Stimulated activated CD4-positive, alpha-beta T cell treated with anti-CD3 and anti-CD28 coated beads, Interleukin-15, amount 100 ng/mL, for 24 hours (primary cell): ENCODE results near the gene PAPOLB.

Source experiments
- DNase-seq: peaks from one replicate; pipeline ENCODE4 v3.0.0-alpha.2; 2020

Gene PAPOLB

DNA sequence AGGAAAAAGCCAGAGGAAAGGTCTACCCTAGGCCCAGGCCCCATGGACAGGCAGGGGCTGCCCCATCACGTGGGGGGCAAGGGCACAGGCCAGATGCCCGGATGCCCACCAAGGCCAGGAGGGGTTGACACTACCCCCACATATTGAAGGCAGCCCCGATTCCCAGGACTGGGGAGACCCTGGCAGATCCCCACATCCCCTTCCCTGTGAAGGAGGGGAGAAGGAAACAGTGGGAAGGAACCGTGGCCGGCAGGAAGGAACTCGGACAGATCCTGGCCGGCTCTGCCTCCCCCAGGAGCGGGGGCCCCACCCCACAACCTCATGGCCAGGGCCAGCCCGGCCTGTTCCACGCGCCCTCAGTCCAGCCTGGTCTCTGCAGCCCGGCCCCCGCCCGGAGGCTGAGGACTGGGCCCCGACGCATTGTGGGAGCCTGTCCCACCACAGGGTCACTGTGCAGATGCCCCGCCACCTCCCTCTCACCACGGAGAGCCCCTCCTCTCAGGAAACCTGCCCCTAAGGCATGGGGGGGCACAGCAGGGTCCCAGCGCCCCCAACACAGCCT, 41.3 kb downstream of the PAPOLB start:
- DNase-seq: no peak

DNA sequence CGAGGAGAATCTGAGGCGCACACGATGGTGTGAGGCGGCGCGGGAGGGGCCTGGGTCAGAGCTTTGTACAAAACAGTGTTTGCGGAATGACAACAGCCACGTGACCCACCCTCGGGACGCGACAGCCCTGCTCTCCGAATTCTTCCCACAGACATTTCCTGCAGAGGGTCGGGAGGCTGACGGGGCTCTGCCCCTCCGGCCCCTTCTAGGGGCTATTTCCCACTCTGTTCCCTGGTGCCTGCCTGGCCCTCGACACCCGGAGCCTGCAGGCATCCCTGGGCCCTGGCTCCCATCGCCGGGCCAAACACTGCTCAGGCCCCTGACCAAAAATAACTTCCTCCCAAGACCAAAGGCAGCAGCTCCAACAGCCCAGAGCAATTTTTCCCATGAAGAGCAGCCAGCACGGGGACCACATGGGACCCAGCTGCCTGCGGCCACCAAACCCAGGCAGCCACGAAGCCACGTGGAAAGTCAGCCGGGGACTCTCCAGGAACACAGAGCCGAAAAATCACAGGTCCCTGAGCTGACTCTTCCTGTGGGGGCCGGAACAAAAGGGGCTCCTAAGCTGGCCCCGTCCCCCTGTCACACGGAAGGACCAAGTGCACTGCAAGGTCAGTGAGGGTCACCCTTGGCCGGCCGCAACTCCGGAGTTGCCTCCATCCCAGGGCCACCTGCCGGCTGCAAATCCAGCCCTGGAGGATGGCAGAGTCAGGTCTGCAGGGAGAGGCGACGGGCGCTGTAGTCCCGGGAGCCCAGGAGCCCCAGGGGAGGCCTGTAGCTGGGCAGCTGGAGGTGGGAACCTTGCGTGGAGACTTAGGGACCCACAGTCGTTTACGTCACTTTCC, 42.0 kb downstream of the PAPOLB start:
- no peak for DNase-seq

DNA sequence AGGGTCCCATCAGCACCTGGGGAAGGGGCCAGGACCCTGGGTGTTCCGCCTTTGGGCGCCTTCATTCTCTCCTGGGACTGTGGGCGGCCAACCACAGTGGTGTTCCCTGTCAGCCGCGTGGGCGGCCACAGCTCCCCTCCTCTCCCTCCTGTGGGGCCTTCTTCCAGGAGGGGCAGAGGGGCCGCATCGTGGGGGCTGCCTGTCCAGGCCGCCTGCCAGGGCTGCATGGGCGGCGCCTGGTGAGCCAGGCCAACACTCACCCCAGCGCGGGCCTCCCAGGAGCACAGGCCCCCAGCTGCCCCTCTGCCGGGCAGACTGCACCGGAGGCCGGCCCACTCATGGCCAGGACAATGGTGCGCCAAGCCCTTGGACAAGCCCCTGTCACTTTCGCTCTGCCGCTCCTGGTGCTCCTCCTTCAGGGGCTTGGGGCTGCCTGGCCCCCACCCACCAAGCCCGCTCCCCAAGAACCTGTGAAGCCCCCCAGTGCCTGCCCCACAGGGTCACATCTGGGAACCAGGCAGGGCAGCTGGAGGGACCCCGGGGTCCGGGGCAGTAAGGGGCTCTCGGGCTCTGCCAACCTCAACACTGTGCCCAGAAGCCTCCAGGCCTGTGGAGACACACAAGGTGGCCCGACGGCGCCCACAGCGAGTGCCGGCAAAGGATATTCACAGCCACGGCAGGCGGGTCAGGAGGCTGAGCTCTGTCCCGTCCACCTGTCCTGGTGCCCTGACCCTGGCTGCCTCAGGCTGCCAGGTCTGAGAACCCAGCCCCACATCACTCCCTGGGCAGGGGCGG, 43.6 kb downstream of the PAPOLB start:
- DNase-seq: no peak

- DNase-seq: no peak
These were observed 44.5 kb downstream of the PAPOLB start for GRCh38 chr7:4817178-4817901.

- DNase-seq: no peak
These were observed 45.3 kb downstream of the PAPOLB start for GRCh38 chr7:4816419-4817080.

DNA sequence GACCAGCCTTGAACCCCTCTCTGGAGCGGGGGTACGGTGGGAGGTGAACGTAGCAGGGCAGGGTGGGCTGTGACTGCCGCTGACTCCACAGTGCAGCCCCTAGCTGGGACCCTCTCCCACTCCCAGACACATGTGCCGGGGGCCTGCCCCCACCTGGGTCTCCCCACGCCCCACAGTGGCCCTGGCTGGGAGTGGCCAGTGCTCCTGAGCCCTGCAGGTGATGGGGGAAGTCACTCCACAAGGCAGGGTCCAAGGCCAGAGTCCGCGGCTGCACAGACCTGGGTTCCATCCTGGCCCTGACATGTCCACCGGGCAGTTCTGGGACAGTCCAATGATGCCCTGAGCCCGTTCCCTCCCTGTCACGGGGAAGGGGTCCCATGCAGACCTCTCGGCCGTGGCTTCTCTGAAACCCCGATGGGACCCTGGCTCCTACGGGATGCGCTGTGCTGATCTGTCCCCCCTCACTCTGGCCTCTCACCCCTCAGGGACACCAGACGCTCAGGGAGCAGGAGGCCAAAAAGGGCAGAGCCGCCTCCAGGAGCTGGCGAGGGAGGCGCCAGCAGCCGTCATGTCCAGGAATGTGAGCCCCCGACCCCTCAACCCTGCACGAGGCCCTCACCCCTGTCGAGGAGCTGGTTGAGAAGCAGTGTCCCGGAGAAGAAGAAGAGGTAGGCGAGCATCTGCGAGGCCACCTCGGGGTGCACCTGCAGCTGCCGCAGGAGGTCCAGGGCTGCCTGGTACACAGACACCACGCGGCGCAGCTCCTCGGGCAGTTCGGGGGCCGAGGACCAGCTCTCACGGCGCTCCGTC, 46.0 kb downstream of the PAPOLB start:
- no peak for DNase-seq

DNA sequence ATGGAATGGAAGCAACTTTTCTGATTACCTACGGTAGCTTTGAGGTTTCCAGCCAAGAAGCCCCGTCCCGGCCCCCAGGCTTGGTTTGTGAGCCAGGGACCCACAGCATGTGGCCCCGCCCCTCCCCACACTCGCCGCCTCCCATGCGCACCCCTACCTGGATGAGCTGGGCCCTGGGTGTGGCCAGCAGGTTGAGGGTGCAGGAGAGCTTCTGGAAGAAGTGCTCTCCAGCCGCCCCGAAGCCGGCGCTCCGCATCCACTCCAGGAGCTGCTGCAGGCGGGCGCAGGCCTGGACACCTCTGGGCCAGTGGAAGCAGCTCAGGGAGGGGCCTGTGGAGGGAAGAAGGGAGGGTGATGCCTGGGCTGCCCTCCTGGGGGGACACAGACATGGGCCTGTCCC, 46.7 kb downstream of the PAPOLB start:
- DNase-seq: no peak

GRCh38 chr7:4814433-4814832, 47.4 kb downstream of the PAPOLB start:
- no peak for DNase-seq

DNA sequence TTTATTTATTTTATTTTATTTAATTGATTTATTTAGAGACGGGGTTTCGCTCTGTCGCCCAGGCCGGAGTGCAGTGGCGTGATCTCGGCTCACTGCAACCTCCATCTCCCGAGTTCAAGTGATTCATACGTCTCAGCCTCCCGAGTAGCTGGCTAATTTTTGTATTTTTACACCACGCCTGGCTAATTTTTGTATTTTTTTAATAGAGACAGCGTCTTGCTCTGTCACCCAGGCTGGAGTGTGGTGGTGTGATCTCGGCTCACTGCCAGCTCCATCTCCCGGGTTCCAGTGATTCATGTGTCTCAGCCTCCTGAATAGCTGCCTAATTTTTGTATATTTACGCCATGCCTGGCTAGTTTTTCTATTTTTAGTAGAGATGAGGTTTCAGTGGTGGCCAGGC, 52.2 kb downstream of the PAPOLB start:
- no peak for DNase-seq

DNA sequence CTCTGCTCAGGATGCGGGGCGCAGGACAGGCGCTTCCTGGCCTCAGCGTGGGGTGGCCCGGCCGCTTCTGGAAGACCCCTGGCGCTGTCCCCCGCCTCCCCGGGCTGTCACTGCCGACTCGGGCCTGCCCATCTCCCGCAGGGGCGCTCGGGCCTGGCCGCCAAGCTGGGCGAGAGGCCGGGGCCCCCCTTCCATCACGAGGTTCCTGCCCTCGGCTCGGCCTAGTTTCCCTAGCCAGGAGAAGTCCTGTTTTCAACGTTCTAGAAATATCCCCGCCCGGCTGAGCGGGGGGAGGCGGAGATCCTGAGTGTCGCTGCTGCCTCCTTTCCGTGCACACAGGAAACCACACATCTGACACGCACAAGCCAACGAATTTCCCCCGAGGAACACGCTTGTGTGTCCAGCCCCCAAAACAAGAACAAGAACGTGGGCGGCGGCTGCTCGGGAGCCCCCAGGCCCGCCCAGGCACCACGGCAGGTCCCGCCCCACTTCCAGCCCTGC, 52.7 kb downstream of the PAPOLB start:
- DNase-seq: peak; percentile 45

- DNase-seq: no peak
These were observed 53.3 kb downstream of the PAPOLB start for GRCh38 chr7:4808565-4808964.

DNA sequence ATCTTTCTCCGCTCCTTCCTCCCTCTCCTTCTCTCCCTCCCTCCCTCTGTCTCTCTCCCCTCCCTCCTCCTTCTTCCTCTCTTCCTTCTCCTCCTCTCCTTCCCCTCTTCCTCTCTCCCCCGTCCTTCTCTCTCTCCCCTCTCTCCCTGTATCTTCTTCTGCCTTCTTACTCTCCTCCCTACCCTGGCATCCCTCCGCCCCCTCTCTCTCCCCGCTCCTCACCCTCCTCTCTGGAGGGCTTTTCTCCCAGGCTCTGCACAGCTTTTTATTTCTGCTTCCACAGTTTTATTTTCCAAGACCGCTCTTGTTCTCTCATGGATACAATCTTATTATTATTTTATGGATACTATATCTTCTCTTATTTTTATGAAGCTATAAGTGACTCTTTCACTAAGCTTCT, 53.8 kb downstream of the PAPOLB start:
- no peak for DNase-seq
